Neuronal stem cell (in vitro differentiated cells): Measurements from ENCODE around the gene TXN2.
A peak's percentile ranks its signal among the peaks of the same experiment; 100 is the strongest.

Experiments used
- DNase-seq: peaks from one replicate; pipeline ENCODE4 v3.0.0-alpha.2; 2013; ENCODE audit warnings: low spot score
- H2AFZ ChIP-seq: one replicate; pipeline ENCODE4 v1.6.1; 2013; ENCODE audit warnings: mild to moderate bottlenecking, low read length, inconsistent platforms
- H2AK5ac ChIP-seq: 2 replicates; pipeline ENCODE4 v1.6.1; 2013; ENCODE audit warnings: low read depth, mild to moderate bottlenecking, inconsistent platforms, low read length, moderate library complexity, mixed read lengths
- H2BK120ac ChIP-seq: 2 replicates; pipeline ENCODE4 v1.6.1; 2013; ENCODE audit warnings: low read depth, mild to moderate bottlenecking, inconsistent platforms, low read length, moderate library complexity, mixed read lengths
- H2BK12ac ChIP-seq: one replicate; pipeline ENCODE4 v1.6.1; 2013; ENCODE audit warnings: low read length, inconsistent platforms
- H2BK15ac ChIP-seq: 2 replicates; pipeline ENCODE4 v1.6.1; 2013; ENCODE audit warnings: mild to moderate bottlenecking, low read length, inconsistent platforms, mixed read lengths
- H2BK5ac ChIP-seq: one replicate; pipeline ENCODE4 v1.6.1; 2013; ENCODE audit warnings: inconsistent platforms, mild to moderate bottlenecking, low read length, moderate library complexity
- H3K14ac ChIP-seq: one replicate; pipeline ENCODE4 v1.6.1; 2013; ENCODE audit warnings: low read length, inconsistent platforms
- H3K18ac ChIP-seq: 2 replicates; pipeline ENCODE4 v1.6.1; 2013; ENCODE audit warnings: low read length, inconsistent platforms
- H3K23ac ChIP-seq: 2 replicates; pipeline ENCODE4 v1.6.1; 2013; ENCODE audit warnings: low read depth, mild to moderate bottlenecking, mixed read lengths, low read length, inconsistent platforms; ENCODE audit not compliant: poor library complexity
- H3K27ac ChIP-seq: replicated peaks from 3 replicates; pipeline ENCODE4 v1.5.1; 2013; ENCODE audit warnings: low read length, inconsistent platforms
- H3K27me3 ChIP-seq, 3 experiments: 2 replicates each; pipeline ENCODE4 v1.6.1; 2013; ENCODE audit warnings: low read length in 3 of 3, mild to moderate bottlenecking in 2 of 3, inconsistent platforms in 1 of 3, low read depth in 1 of 3, mixed read lengths in 1 of 3, moderate library complexity in 1 of 3; ENCODE audit not compliant: control insufficient read depth in 3 of 3, insufficient read depth in 3 of 3
- H3K36me3 ChIP-seq, 2 donors: replicated peaks in 1 of 2; 2 replicates each; pipeline ENCODE4 v1.6.1; 2013; ENCODE audit warnings: low read length in 2 of 2; ENCODE audit not compliant: control insufficient read depth in 2 of 2, insufficient read depth in 2 of 2
- H3K4ac ChIP-seq: 2 replicates; pipeline ENCODE4 v1.6.1; 2013; ENCODE audit warnings: inconsistent platforms, mild to moderate bottlenecking, low read length, moderate library complexity
- H3K4me1 ChIP-seq, 2 donors: 1 replicate in 1 of 2; 2 replicates in 1 of 2; pipeline ENCODE4 v1.6.1; 2013; ENCODE audit warnings: low read length in 2 of 2, low read depth in 1 of 2; ENCODE audit not compliant: control insufficient read depth in 2 of 2, insufficient read depth in 1 of 2
- H3K4me2 ChIP-seq: one replicate; pipeline ENCODE4 v1.6.1; 2013; ENCODE audit warnings: mild to moderate bottlenecking, low read length, inconsistent platforms; ENCODE audit not compliant: insufficient read depth, poor library complexity, severe bottlenecking
- H3K4me3 ChIP-seq, 2 donors: 2 replicates each; pipeline ENCODE4 v1.5.1; 2013; ENCODE audit warnings: low read length in 2 of 2, mild to moderate bottlenecking in 2 of 2, inconsistent platforms in 1 of 2, moderate library complexity in 1 of 2
- H3K79me1 ChIP-seq: one replicate; pipeline ENCODE4 v1.6.1; 2013; ENCODE audit warnings: low read depth, mild to moderate bottlenecking, inconsistent platforms, low read length, moderate library complexity
- H3K9ac ChIP-seq: one replicate; pipeline ENCODE4 v1.6.1; 2013; ENCODE audit warnings: mild to moderate bottlenecking, low read depth, low read length, inconsistent platforms; ENCODE audit not compliant: poor library complexity
- H3K9me3 ChIP-seq, 2 donors: replicated peaks in 1 of 2; 2 replicates each; pipeline versions ENCODE3 to v1.6.1; 2013; ENCODE audit warnings: low read length in 2 of 2, mild to moderate bottlenecking in 2 of 2, inconsistent platforms in 1 of 2, low read depth in 1 of 2, mixed read lengths in 1 of 2, moderate library complexity in 1 of 2; ENCODE audit not compliant: control insufficient read depth in 2 of 2, insufficient read depth in 1 of 2
- H4K8ac ChIP-seq: one replicate; pipeline ENCODE4 v1.6.1; 2013; ENCODE audit warnings: low read depth, mild to moderate bottlenecking, inconsistent platforms, low read length, moderate library complexity
- H4K91ac ChIP-seq: one replicate; pipeline ENCODE4 v1.6.1; 2013; ENCODE audit warnings: low read length, low read depth, mild to moderate bottlenecking, inconsistent platforms; ENCODE audit not compliant: poor library complexity
- WGBS, 2 donors: extraction: QIAGEN DNeasy Blood & Tissue Kit; methylation state at CpG; one replicate each; pipeline ENCODE4 v1.1.7; 2013; ENCODE audit warnings: missing lambda C conversion rate in 2 of 2, mixed read lengths in 1 of 2; ENCODE audit not compliant: insufficient read length in 2 of 2, insufficient replicate concordance in 1 of 2; ENCODE audit errors: extremely low coverage in 2 of 2; 5-methylcytosine and 5-hydroxymethylcytosine counted together

Gene TXN2

DNA sequence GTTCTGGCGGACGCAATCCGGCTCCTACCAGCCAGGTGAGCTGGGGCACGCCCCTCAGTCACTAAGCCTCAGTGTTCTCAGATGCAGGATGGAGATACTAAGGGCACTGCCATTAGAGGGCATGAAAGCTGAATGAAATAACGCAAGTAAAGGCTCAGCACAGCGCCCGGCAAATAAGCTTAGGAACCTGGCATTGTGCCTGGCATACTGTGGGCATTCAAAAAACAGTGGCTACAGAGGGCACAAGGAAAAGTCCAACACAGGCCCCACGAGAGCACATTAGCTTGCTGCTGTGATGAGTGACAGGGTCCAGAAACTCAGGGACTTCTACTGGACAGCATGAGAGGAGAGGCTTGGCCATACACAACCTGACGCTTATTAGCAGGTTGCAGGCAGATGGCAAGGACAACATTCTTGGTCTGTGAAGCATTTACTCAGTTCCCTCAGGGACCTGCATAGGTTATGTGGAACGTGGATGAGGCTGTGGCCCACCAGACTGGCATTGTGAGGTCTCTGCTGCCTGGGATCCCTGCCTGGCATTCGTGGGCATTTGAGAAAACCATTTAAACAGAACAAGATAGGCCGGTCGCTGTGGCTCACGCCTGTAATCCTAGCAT lies 12.2 kb downstream of the TXN2 start:
- no peak overlapping the region for H2AFZ ChIP-seq
- no peak overlapping the region for H2BK120ac ChIP-seq
- H2BK5ac ChIP-seq, result no peak overlapping the region
- H3K9ac ChIP-seq, result no peak overlapping the region
- H3K4me1 ChIP-seq, result peaks cover 1 to 3% of the 10 kb centered on the region in 2 donors
- H4K91ac ChIP-seq, result no peak overlapping the region
- no peaks in the 10 kb centered on the region for H3K27me3 ChIP-seq
- no peaks in the 10 kb centered on the region for H3K9me3 ChIP-seq
- H3K23ac ChIP-seq, result no peak overlapping the region
- DNase-seq, result no peak
- H3K4ac ChIP-seq, result no peak overlapping the region
- H2AK5ac ChIP-seq, result peak overlapping the region; percentile 2
- H3K14ac ChIP-seq, result no peak overlapping the region
- no peak overlapping the region for H3K18ac ChIP-seq
- H3K27ac ChIP-seq, result no peak overlapping the region
- H2BK12ac ChIP-seq, result peak overlapping the region; percentile 14
- H3K79me1 ChIP-seq, result peaks cover 2% of the 10 kb centered on the region
- no peak overlapping the region for H4K8ac ChIP-seq
- no CpG with 5 or more reads among the region's 14 CpGs for WGBS, 2 donors
- H3K4me3 ChIP-seq, result no peak overlapping the region
- no peak overlapping the region for H3K4me2 ChIP-seq
- no peak overlapping the region for H2BK15ac ChIP-seq
- H3K36me3 ChIP-seq, result peaks cover 12 to 50% of the 10 kb centered on the region in 2 donors

DNA sequence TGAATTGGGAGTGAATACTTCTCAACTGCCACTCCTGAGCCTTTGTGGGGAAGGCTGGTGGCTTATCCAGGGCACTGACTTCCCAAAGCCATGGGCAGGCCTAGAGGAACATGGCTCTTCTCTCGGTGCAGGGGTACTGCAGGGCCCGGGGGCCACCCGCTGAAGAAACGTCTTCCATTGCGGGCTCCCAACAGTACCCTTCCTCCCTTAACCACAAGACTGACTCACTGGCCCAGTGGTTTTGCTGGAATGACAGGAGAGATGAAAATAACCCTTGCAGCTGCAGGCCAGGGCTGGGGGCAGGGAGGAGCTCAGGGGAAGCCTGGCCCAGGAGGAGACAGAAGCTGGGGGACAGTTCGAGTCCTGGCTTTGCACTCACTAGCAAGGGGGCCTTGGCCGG lies 13.5 kb downstream of the TXN2 start:
- Histone ChIP-seq H3K9me3 (no peaks in the 10 kb centered on the region), H2BK5ac (no peak overlapping the region), H3K23ac (no peak overlapping the region), H4K91ac (no peak overlapping the region), H4K8ac (no peak overlapping the region), H3K36me3 (peaks cover 12 to 42% of the 10 kb centered on the region in 2 donors), H2AFZ (no peak overlapping the region), H3K18ac (no peak overlapping the region), H3K9ac (no peak overlapping the region), H2BK15ac (no peak overlapping the region), H3K79me1 (no peaks in the 10 kb centered on the region), H3K4me2 (no peak overlapping the region), H3K14ac (no peak overlapping the region), H3K4ac (no peak overlapping the region), H3K4me1 (peaks cover 1 to 3% of the 10 kb centered on the region in 2 donors), H2AK5ac (no peak overlapping the region), H3K4me3 (no peak overlapping the region), H2BK120ac (no peak overlapping the region), H3K27ac (no peak overlapping the region), H3K27me3 (no peaks in the 10 kb centered on the region), H2BK12ac (no peak overlapping the region)
- no peak for DNase-seq
- whole genome bisulfite sequencing, 2 donors, result no CpG with 5 or more reads among the region's 7 CpGs

DNA sequence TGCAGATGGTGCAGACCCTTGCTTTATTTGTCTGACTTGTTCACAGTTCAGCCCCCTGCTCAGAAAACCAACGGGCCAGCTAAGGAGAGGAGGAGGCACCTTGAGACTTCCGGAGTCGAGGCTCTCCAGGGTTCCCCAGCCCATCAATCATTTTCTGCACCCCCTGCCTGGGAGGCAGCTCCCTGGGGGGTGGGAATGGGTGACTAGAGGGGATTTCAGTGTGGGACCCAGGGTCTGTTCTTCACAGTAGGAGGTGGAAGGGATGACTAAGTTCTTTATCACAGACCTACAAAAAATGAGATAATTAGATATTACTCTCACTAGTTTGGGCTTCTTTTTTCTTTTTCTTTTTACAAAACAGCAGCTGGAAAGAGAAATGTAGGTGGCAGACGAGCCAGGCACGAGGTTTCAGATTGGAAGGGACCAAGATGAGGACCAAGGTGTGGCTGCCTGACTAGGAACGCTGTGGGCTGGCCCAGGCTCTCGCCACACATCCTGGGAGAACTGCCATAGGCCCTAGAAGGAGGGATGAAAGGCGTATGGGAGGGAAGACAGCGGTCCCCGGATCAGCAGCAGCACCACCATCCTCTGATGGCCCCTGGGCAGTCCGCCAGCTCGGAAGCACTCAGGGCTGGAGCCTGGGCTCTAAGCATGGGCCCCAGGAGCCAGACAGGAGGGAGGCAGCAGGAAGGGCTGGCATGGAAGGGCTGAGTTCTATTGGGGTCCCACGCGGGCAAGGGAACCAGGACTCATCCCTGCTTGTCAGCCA lies 14.2 kb downstream of the TXN2 start:
- H3K27me3 ChIP-seq, result no peaks in the 10 kb centered on the region
- H4K91ac ChIP-seq, result no peak overlapping the region
- WGBS, 2 donors, result no CpG with 5 or more reads among the region's 14 CpGs
- peaks cover 1 to 3% of the 10 kb centered on the region in 2 donors for H3K4me1 ChIP-seq
- H2AK5ac ChIP-seq, result no peak overlapping the region
- H3K27ac ChIP-seq, result no peak overlapping the region
- no peak overlapping the region for H4K8ac ChIP-seq
- H3K4me3 ChIP-seq, result peak overlapping the region in 1 of 2 donors; percentile 43
- no peak overlapping the region for H3K14ac ChIP-seq
- no peak overlapping the region for H3K4ac ChIP-seq
- no peak overlapping the region for H2BK120ac ChIP-seq
- no peak overlapping the region for H2BK5ac ChIP-seq
- no peaks in the 10 kb centered on the region for H3K9me3 ChIP-seq
- H3K9ac ChIP-seq, result no peak overlapping the region
- H3K23ac ChIP-seq, result no peak overlapping the region
- peaks cover 10 to 37% of the 10 kb centered on the region in 2 donors for H3K36me3 ChIP-seq
- DNase-seq, result no peak
- H3K4me2 ChIP-seq, result no peak overlapping the region
- no peak overlapping the region for H2AFZ ChIP-seq
- H2BK15ac ChIP-seq, result no peak overlapping the region
- no peak overlapping the region for H2BK12ac ChIP-seq
- no peak overlapping the region for H3K18ac ChIP-seq
- H3K79me1 ChIP-seq, result no peaks in the 10 kb centered on the region

DNA sequence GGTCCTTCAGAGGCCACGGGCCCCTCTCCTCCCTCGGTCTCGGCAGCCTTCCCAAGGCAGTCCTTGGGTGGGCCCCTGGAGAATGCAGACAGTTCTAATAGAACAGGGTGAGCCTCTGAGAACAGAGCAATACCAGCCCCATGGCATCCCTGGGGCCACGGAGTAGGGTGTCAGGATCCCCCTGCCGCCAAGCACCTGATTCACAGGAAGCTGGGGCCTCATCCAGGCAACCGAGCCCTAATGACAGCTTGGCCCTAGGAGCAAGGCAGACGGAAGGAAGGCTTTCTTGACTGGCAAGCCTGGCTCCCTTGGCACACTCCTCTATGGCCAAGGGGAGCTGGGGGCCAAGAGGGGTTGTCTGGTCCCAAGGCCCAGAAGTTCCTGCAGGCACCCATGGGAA lies 15.2 kb downstream of the TXN2 start:
- Histone ChIP-seq H3K14ac (no peak overlapping the region), H3K4me1 (peaks cover 2 to 3% of the 10 kb centered on the region in 2 donors), H3K27me3 (no peaks in the 10 kb centered on the region), H2BK15ac (no peak overlapping the region), H3K27ac (no peak overlapping the region), H2BK5ac (no peak overlapping the region), H4K8ac (no peak overlapping the region), H3K9ac (no peak overlapping the region), H3K4me3 (no peak overlapping the region), H2BK120ac (no peak overlapping the region), H2AFZ (no peak overlapping the region), H3K4ac (no peak overlapping the region), H3K79me1 (no peaks in the 10 kb centered on the region), H2BK12ac (no peak overlapping the region), H3K4me2 (no peak overlapping the region), H3K23ac (no peak overlapping the region), H2AK5ac (peak overlapping the region; percentile 56), H4K91ac (no peak overlapping the region), H3K36me3 (peaks cover 9 to 31% of the 10 kb centered on the region in 2 donors), H3K9me3 (no peaks in the 10 kb centered on the region), H3K18ac (peak overlapping the region; percentile 21)
- no CpG with 5 or more reads among the region's 7 CpGs for WGBS, 2 donors
- DNase-seq, result no peak
